ENCODE data around the gene HKDC1. TPM values are rescaled to one million over a fixed set of nuclear protein-coding genes. Genes with fewer than 3 reads are reported as not detected.

HKDC1 gene
- total RNA-seq, 1 donor from 2014 or later: not detected

DNA sequence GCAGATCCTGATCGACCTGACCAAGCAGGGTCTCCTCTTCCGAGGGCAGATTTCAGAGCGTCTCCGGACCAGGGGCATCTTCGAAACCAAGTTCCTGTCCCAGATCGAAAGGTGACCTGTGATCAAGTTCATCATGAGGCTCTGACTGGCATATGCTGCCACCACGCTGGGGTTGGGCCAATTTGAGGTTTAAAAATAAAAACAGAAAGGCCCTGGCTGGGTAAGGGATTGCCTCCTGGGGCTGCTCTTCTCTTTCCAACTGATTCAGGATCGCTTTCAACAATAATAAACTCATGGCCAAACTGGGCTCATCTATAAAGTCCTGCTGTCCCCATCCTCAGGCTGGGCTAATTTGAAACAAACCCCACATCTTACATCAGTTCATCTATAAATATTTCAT is 41.1 kb downstream of the HKDC1 start:
- Histone ChIP-seq H3K27ac (no peak overlapping the region), H3K4me1 (no peaks in the 10 kb centered on the region), H3K4me3 (no peak overlapping the region), H3K9me3 (no peaks in the 10 kb centered on the region), H3K36me3 (no peaks in the 10 kb centered on the region), H3K27me3 (no peaks in the 10 kb centered on the region)
- TF ChIP-seq, protein P1, sequence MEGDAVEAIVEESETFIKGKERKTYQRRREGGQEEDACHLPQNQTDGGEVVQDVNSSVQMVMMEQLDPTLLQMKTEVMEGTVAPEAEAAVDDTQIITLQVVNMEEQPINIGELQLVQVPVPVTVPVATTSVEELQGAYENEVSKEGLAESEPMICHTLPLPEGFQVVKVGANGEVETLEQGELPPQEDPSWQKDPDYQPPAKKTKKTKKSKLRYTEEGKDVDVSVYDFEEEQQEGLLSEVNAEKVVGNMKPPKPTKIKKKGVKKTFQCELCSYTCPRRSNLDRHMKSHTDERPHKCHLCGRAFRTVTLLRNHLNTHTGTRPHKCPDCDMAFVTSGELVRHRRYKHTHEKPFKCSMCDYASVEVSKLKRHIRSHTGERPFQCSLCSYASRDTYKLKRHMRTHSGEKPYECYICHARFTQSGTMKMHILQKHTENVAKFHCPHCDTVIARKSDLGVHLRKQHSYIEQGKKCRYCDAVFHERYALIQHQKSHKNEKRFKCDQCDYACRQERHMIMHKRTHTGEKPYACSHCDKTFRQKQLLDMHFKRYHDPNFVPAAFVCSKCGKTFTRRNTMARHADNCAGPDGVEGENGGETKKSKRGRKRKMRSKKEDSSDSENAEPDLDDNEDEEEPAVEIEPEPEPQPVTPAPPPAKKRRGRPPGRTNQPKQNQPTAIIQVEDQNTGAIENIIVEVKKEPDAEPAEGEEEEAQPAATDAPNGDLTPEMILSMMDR (IDR thresholded peaks at IDR 0.05): no peak
- DNase-seq (ENCODE audit: low spot score in 2 of 2): no peak
- intact Hi-C loops (cut with DNase I): no loop called here

GRCh38 chr10:69262292-69262751 is 42.2 kb downstream of the HKDC1 start:
- intact Hi-C loops (cut with DNase I): no loop called here
- TF ChIP-seq, protein P1 (IDR thresholded peaks at IDR 0.05): no peak
- Histone ChIP-seq H3K4me3 (no peak overlapping the region), H3K36me3 (no peaks in the 10 kb centered on the region), H3K9me3 (no peaks in the 10 kb centered on the region), H3K27ac (no peak overlapping the region), H3K27me3 (no peaks in the 10 kb centered on the region), H3K4me1 (no peaks in the 10 kb centered on the region)
- no peak for DNase-seq (ENCODE audit: low spot score in 2 of 2)

- Histone ChIP-seq H3K36me3 (no peaks in the 10 kb centered on the region), H3K4me3 (no peak overlapping the region), H3K27ac (no peak overlapping the region), H3K4me1 (no peaks in the 10 kb centered on the region), H3K9me3 (no peaks in the 10 kb centered on the region), H3K27me3 (no peaks in the 10 kb centered on the region)
- intact Hi-C loops (cut with DNase I): no loop called here
- no peak for DNase-seq (ENCODE audit: low spot score in 2 of 2)
- TF ChIP-seq, protein P1 (IDR thresholded peaks at IDR 0.05): no peak
Measured at GRCh38 chr10:69265521-69265920, 45.4 kb downstream of the HKDC1 start.

DNA sequence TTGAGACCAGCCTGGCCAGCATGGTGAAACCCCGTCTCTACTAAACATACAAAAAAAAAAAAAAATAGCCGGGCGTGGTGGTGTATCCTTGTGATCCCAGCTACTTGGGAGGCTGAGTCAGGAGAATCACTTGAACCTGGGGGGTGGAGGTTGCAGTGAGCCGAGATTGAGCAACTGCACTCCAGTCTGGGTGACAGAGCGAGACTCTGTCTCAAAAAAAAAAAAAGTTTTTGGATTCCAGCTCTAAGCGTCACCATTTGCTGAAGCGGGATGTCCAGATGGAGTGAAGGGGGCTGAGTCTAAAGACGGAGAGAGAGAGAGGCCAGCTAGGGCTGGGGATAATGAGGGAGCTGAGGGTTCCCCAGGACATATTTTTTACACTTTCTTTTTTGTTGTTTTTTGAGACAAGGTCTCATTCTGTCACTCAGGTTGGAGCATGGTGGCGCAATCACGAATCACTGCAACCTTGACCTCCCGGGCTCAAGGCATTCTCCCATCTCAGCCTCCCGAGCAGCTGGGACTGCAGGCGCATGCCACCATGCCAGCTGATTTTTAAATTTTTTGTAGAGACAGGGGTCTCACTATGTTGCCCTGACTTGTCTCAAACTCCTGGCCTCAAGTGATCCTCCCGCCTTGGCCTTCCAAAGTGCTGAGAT is 48.8 kb downstream of the HKDC1 start:
- no peaks in the 10 kb centered on the region for H3K4me1 ChIP-seq
- H3K9me3 ChIP-seq: peaks cover 0 to 6% of the 10 kb centered on the region in 2 donors
- DNase-seq (ENCODE audit: low spot score in 2 of 2): no peak
- intact Hi-C loops (cut with DNase I): no loop called here
- no peaks in the 10 kb centered on the region for H3K36me3 ChIP-seq
- no peaks in the 10 kb centered on the region for H3K27me3 ChIP-seq
- TF ChIP-seq, protein P1 (IDR thresholded peaks at IDR 0.05): no peak
- no peak overlapping the region for H3K4me3 ChIP-seq
- H3K27ac ChIP-seq: no peak overlapping the region

DNA sequence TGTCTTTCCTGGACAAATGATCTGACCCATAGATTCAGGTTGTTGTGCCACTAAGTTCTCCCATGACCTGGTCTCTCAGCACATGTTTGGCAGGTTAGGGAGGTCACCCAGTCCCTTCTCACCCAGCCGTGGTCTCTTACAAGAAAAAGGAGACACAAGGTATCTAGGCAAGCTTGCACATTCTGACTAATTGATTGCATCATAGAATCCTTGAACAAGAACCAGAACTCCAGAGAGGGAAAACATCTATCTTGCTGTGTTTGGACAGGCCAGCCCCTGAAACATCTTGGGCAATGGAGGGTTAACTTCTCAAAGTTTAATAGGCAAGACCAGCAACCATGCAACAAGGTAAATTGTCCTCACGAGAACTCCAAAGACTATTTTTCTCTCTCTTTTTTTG is 49.6 kb downstream of the HKDC1 start:
- intact Hi-C loops (cut with DNase I): no loop called here
- no peak for DNase-seq (ENCODE audit: low spot score in 2 of 2)

More for the DNA sequence above, 49.6 kb downstream of the HKDC1 start:
- H3K4me3 ChIP-seq: no peak overlapping the region
- H3K4me1 ChIP-seq: no peaks in the 10 kb centered on the region
- peaks cover 0 to 6% of the 10 kb centered on the region in 2 donors for H3K9me3 ChIP-seq
- no peak overlapping the region for H3K27ac ChIP-seq
- TF ChIP-seq, protein P1 (IDR thresholded peaks at IDR 0.05): no peak
- H3K36me3 ChIP-seq: no peaks in the 10 kb centered on the region
- no peaks in the 10 kb centered on the region for H3K27me3 ChIP-seq

Measured in ascending aorta (tissue), 2 donors.